GM12891 (cell line): ENCODE measurements around the gene HNF4A.

Experiments used
- PAX5 ChIP-seq: IDR thresholded peaks from 2 replicates; pipeline ENCODE4 v1.6.1; 2011; ENCODE audit warnings: low read length, moderate library complexity, mild to moderate bottlenecking; ENCODE audit not compliant: insufficient read depth, severe bottlenecking
- POLR2A ChIP-seq: IDR thresholded peaks from 2 replicates; pipeline ENCODE4 v1.6.1; 2011; ENCODE audit warnings: low read depth, low read length, control low read depth
- POLR2AphosphoS5 ChIP-seq: IDR thresholded peaks from 2 replicates; pipeline ENCODE4 v1.6.1; 2011; ENCODE audit warnings: low read depth, low read length, control low read depth
- SPI1 ChIP-seq: IDR thresholded peaks from 2 replicates; pipeline ENCODE4 v1.6.1; 2011; ENCODE audit warnings: low read depth, low read length, control low read depth
- TAF1 ChIP-seq: IDR thresholded peaks from 2 replicates; pipeline ENCODE4 v1.6.1; 2011; ENCODE audit warnings: low read depth, low read length, control low read depth

- TF ChIP-seq POLR2A (no peak), TAF1 (no peak), POLR2AphosphoS5 (no peak), SPI1 (no peak), PAX5 (no peak)
Measured at GRCh38 chr20:44342248-44342647, 13.3 kb upstream of the HNF4A start.
